Measurements from ENCODE around the gene PLEKHG4.

Gene PLEKHG4

DNA sequence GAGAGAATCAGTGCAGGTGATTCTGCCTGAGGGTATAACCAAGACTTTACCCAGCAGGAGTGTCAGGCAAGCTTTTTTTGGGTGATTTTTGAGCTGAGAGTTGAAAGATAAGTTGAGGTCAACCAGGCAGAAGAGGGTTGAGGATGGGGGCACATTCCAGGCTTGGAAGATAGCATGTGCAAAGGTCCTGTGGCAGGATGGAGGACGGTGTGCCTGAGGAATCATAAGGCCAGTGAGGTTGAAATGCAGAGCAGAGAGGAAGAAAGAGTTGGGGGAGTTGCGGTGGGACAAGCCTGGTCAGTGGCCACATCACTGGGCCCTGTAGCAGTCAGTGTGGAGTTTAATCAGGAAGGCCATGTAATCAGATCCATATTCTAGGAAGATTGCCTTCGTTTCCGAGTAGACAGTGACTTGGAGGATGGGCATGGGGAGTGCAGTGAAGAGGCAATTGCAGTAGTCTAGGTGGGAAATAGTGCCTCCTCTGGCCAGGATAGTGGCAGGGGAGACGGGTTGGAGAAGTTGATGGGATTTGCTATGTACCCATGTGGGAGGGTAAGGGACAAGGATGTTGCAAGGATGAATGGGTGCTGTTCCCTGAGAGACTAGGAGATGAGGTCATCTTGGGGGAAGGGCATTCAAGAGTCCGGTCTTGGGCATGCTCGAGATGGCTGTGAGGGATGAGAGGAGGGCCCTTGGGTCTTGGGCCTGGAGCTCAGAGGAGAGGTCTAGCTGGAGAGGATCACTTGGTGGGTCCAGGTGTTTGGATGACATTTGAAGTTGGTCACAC, 3.9 kb downstream of the PLEKHG4 start:
- no peaks in the 10 kb centered on the region for H3K36me3 Mint-ChIP-seq
- no peaks in the 10 kb centered on the region for H3K9me3 Mint-ChIP-seq
- H3K4me3 Mint-ChIP-seq = no peak overlapping the region
- H3K4me1 Mint-ChIP-seq = no peaks in the 10 kb centered on the region
- DNase-seq (ENCODE audit: low spot score in 2 of 2) (no peak), ATAC-seq (ENCODE audit: low read depth) (no peak)
- H3K27ac Mint-ChIP-seq = no peak overlapping the region
- no peaks in the 10 kb centered on the region for H3K27me3 Mint-ChIP-seq

DNA sequence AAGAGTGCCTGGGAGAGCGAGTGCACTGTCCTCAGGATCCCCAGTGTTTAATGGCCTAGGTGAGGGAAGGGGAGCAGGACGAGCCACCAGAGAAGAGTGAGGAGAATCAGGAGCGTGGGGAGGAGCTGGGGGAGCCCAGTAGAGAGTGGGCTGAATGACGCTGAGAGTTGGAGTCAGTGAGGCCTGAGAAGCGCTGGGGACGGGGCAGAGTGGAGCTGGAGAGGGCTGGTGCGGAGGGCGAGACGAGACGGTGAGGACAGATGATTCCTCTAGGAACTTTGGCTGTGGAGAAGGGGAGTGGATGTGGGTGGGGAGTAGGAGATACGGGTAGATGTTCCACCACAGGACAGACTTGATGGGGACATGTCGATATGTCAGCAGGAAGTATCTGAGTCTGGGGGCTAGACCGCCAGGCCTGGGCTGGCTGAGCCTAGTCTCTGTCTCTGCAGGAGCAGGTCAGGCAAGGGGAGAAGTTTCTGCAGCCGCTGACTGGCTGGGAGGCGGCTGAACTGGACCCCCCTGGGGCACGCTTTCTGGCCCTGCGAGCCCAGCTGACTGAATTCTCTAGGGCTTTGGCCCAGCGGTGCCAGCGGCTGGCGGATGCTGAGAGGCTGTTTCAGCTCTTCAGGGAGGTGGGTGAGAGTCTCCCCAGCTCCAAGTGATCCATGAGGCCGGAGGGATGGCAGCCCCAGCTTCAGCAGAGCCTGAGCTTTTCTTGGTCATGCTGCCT, 4.7 kb downstream of the PLEKHG4 start:
- Mint-ChIP-seq H3K4me3 (no peak overlapping the region), H3K27ac (peak overlapping the region; percentile 0), H3K27me3 (no peaks in the 10 kb centered on the region)

DNA sequence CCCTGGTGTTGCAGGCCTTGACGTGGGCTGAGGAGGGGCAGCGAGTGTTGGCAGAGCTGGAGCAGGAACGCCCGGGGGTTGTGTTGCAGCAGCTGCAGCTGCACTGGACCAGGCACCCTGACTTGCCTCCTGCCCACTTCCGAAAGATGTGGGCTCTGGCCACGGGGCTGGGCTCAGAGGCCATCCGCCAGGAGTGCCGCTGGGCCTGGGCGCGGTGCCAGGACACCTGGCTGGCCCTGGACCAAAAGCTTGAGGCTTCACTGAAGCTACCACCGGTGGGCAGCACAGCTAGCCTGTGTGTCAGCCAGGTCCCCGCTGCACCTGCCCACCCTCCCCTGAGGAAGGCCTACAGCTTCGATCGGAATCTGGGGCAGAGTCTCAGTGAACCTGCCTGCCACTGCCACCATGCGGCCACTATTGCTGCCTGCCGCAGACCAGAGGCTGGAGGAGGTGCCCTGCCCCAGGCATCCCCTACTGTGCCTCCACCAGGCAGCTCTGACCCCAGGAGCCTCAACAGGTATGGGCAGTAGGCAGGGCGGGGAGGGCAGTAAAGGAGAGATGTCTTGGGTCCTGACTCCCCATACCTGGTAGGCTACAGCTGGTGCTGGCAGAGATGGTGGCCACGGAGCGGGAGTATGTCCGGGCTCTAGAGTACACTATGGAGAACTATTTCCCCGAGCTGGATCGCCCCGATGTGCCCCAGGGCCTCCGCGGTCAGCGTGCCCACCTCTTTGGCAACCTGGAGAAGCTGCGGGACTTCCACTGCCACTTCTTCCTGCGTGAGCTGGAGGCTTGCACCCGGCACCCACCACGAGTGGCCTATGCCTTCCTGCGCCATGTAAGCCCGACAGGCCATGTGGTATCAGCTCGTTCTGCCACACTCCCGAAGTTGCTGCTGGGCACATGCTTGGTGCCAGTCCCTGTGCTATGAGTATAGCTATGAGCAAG, 5.6 kb downstream of the PLEKHG4 start:
- Mint-ChIP-seq H3K27ac (no peak overlapping the region), H3K4me1 (no peaks in the 10 kb centered on the region), H3K4me3 (no peak overlapping the region), H3K27me3 (no peaks in the 10 kb centered on the region), H3K9me3 (no peaks in the 10 kb centered on the region), H3K36me3 (no peaks in the 10 kb centered on the region)
- DNase-seq (ENCODE audit: low spot score in 2 of 2) (no peak), ATAC-seq (ENCODE audit: low read depth) (peak; percentile 43)

More for the DNA sequence above, 4.7 kb downstream of the PLEKHG4 start:
- no peaks in the 10 kb centered on the region for H3K9me3 Mint-ChIP-seq
- no peaks in the 10 kb centered on the region for H3K4me1 Mint-ChIP-seq
- no peak for DNase-seq (ENCODE audit: low spot score in 2 of 2)
- no peaks in the 10 kb centered on the region for H3K36me3 Mint-ChIP-seq
- no peak for ATAC-seq (ENCODE audit: low read depth)

DNA sequence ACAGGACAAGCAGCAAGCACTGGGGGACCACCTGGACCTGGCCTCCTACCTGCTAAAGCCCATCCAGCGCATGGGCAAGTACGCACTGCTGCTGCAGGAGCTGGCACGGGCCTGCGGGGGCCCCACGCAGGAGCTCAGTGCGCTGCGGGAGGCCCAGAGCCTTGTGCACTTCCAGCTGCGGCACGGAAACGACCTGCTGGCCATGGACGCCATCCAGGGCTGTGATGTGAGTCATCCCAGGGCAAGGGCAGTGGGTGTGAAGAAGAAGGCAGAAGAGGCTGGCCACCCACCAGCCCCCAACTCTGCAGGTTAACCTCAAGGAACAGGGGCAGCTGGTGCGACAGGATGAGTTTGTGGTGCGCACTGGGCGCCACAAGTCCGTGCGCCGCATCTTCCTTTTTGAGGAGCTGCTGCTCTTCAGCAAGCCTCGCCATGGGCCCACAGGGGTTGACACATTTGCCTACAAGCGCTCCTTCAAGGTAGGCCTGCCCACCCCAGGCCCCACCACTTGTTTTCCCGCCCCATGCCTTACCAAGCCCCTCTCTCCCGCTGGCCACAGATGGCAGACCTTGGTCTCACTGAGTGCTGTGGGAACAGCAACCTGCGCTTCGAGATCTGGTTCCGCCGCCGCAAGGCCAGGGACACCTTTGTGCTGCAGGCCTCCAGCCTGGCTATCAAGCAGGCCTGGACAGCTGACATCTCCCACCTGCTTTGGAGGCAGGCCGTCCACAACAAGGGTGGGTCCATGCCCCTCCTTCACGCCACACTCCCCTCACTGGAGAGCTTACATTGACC, 7.3 kb downstream of the PLEKHG4 start:
- no peak overlapping the region for H3K4me3 Mint-ChIP-seq
- DNase-seq (ENCODE audit: low spot score in 2 of 2) (no peak), ATAC-seq (ENCODE audit: low read depth) (no peak)
- no peaks in the 10 kb centered on the region for H3K36me3 Mint-ChIP-seq
- no peaks in the 10 kb centered on the region for H3K4me1 Mint-ChIP-seq
- no peaks in the 10 kb centered on the region for H3K9me3 Mint-ChIP-seq
- no peak overlapping the region for H3K27ac Mint-ChIP-seq
- H3K27me3 Mint-ChIP-seq = no peaks in the 10 kb centered on the region

DNA sequence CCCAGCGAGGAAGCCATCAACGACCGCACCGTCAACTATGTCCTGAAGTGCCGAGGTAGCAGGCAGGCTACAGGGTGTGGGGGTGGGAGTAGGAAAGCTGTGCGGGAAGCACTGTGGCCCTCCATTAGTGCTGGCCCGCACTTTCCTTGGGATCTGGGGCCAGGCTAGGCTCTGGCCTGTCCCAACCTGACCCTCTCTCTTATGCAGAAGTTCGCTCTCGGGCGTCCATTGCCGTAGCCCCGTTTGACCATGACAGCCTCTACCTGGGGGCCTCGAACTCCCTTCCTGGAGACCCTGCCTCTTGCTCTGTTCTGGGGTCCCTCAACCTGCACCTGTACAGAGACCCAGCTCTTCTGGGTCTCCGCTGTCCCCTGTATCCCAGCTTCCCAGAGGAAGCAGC, 8.6 kb downstream of the PLEKHG4 start:
- ATAC-seq (ENCODE audit: low read depth) (no peak), DNase-seq (ENCODE audit: low spot score in 2 of 2) (no peak)
- Mint-ChIP-seq H3K4me1 (no peaks in the 10 kb centered on the region), H3K36me3 (no peaks in the 10 kb centered on the region), H3K9me3 (no peaks in the 10 kb centered on the region), H3K4me3 (no peak overlapping the region), H3K27me3 (no peaks in the 10 kb centered on the region), H3K27ac (no peak overlapping the region)

DNA sequence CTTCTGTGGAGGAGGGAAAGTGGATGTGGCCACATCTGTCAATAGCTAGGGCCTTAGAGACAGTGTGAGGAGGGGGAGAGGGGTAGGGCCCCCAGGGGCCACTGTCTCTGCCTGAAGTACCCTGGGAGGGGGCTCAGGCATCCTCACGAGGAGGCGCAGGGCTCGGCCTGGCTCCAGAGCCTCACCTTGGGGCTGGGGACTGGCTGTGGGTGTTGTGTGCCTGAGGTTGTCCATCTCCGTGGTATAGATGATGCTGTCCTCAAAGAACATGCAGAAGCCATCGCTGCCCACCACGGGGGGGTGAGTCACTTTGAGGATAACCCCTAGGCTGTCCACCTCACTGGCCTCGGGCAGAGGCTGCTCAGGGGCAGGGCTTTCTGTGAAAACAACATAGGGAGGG, 12.1 kb downstream of the PLEKHG4 start:
- H3K27me3 Mint-ChIP-seq = no peaks in the 10 kb centered on the region
- H3K4me3 Mint-ChIP-seq = no peak overlapping the region
- H3K4me1 Mint-ChIP-seq = no peaks in the 10 kb centered on the region
- no peak overlapping the region for H3K27ac Mint-ChIP-seq
- no peak for DNase-seq (ENCODE audit: low spot score in 2 of 2)
- H3K9me3 Mint-ChIP-seq = no peaks in the 10 kb centered on the region
- ATAC-seq (ENCODE audit: low read depth) = no peak
- no peaks in the 10 kb centered on the region for H3K36me3 Mint-ChIP-seq

DNA sequence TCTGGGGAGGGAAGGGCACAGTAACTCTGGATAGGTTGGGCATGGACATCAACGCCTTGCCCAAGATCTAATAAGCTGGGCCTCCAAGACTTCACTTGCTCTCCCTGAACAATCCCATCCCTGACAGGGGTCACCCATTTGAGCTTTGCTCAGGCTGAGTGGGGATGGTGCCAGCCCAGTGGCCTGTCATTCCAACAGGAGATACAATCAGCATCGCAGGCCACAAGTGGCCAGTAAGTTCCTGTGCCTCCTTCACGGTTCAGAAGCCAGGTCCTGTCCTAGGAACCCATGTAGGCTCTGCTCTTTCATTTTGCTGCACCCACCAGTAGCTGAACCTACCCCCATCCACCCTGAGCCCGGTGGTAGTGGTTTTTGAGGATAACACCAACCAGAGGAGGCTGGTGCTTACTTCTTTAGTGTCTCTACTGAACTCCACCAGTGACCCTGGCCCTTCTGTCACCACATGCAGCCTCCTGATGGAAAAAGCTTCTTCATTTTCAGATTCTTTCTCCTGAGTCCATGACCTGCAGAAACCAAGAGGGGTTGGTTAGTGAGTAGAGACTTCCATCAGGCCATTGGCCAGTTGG, 14.9 kb downstream of the PLEKHG4 start:
- Mint-ChIP-seq H3K27ac (no peak overlapping the region), H3K9me3 (no peaks in the 10 kb centered on the region), H3K4me3 (no peak overlapping the region), H3K36me3 (no peaks in the 10 kb centered on the region), H3K4me1 (no peaks in the 10 kb centered on the region), H3K27me3 (peaks cover 6% of the 10 kb centered on the region)
- ATAC-seq (ENCODE audit: low read depth) (no peak), DNase-seq (ENCODE audit: low spot score in 2 of 2) (no peak)

DNA sequence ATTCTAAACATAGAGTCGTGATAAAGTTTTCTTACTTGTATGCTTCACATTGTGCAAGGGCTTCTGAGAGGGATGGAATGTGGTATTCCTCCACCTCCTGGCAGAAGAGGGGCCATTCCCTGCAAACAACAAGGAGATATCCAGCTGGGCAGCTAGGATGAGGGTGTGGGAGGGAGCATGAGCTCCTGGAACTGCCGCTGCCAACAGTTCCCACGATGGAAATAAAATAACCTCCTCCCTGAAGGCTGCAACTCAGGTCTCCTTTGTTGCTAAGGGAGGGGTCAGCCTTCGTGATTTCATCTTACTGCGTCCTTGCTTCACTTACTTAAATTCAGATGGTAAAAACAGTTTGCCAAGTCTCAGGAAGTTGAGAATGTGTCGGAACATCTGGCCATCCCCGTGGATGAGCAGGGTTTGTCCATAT, 15.6 kb downstream of the PLEKHG4 start:
- DNase-seq (ENCODE audit: low spot score in 2 of 2) = no peak

DNA sequence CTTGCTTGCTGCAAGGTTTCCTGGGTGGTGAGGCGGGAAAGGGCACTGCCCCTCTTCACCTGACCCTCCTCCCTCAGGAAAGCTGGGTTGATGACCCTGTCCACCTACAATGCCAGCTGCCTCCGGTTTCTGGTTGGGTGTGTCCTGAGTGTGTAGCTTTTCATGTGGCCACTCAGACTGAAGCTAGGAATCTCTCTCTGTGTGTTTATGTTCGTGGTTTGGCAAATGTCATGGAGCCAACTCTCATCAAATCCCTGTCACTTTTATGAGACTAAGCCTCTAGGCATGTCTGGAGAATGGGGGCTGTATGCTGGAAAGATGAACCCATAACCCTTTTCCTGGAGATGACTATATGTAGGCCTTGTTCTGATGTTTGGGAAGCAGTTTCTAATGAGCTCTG, 17.1 kb downstream of the PLEKHG4 start:
- no peaks in the 10 kb centered on the region for H3K9me3 Mint-ChIP-seq
- H3K36me3 Mint-ChIP-seq = no peaks in the 10 kb centered on the region
- H3K27ac Mint-ChIP-seq = no peak overlapping the region
- DNase-seq (ENCODE audit: low spot score in 2 of 2) (no peak), ATAC-seq (ENCODE audit: low read depth) (no peak)
- H3K4me3 Mint-ChIP-seq = no peak overlapping the region
- no peaks in the 10 kb centered on the region for H3K4me1 Mint-ChIP-seq
- H3K27me3 Mint-ChIP-seq = peaks cover 9% of the 10 kb centered on the region

More for the DNA sequence above, 15.6 kb downstream of the PLEKHG4 start:
- Mint-ChIP-seq H3K36me3 (no peaks in the 10 kb centered on the region), H3K27me3 (peaks cover 6% of the 10 kb centered on the region), H3K27ac (no peak overlapping the region), H3K9me3 (no peaks in the 10 kb centered on the region), H3K4me3 (no peak overlapping the region), H3K4me1 (no peaks in the 10 kb centered on the region)
- no peak for ATAC-seq (ENCODE audit: low read depth)

DNA sequence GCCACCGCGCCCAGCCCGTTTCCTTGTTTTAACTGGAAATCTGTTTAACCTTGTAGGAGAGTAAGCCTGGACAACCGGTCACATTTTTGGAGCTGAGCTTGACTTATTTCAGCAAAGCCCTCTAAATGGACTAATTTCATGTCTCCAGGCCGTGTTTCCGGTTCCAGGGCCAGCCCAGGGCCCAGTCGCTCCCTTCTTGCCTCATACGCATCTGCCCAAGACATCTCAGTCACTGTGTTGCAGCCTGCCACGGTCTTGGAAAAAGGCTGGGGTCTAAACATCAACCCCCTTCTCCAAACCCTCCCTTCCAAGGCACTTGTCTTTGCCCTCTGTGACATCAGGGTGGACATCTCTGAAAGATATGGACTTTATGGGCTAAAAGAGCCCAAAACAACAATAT, 18.9 kb downstream of the PLEKHG4 start:
- Mint-ChIP-seq H3K27ac (no peak overlapping the region), H3K27me3 (peaks cover 9% of the 10 kb centered on the region), H3K36me3 (no peaks in the 10 kb centered on the region), H3K4me3 (no peak overlapping the region), H3K9me3 (no peaks in the 10 kb centered on the region), H3K4me1 (no peaks in the 10 kb centered on the region)
- no peak for DNase-seq (ENCODE audit: low spot score in 2 of 2)
- ATAC-seq (ENCODE audit: low read depth) = no peak

DNA sequence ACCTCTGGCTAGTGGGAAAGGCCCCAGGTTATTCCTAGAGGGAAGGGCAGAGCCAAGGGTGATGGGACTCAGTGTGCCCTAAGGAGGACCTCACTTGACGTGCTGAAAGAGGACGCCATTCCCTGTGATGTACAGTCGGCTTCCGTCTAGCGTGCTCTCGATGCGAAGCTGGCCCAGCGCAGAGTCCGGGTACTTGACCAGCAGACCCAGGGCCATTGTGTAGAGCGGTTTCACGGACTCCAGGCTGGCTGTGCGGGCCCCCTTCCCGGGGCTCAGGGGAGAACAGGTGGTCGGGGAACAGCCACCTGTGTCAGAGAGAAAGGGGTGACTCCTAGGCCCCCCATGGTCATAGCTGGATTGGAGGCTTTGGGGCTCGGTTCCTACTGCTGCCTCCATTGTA, 19.9 kb downstream of the PLEKHG4 start:
- H3K4me1 Mint-ChIP-seq = no peaks in the 10 kb centered on the region
- no peak overlapping the region for H3K4me3 Mint-ChIP-seq
- no peak overlapping the region for H3K27ac Mint-ChIP-seq
- H3K9me3 Mint-ChIP-seq = no peaks in the 10 kb centered on the region
- H3K36me3 Mint-ChIP-seq = no peaks in the 10 kb centered on the region
- H3K27me3 Mint-ChIP-seq = peaks cover 12% of the 10 kb centered on the region
- ATAC-seq (ENCODE audit: low read depth) (no peak), DNase-seq (ENCODE audit: low spot score in 2 of 2) (no peak)

DNA sequence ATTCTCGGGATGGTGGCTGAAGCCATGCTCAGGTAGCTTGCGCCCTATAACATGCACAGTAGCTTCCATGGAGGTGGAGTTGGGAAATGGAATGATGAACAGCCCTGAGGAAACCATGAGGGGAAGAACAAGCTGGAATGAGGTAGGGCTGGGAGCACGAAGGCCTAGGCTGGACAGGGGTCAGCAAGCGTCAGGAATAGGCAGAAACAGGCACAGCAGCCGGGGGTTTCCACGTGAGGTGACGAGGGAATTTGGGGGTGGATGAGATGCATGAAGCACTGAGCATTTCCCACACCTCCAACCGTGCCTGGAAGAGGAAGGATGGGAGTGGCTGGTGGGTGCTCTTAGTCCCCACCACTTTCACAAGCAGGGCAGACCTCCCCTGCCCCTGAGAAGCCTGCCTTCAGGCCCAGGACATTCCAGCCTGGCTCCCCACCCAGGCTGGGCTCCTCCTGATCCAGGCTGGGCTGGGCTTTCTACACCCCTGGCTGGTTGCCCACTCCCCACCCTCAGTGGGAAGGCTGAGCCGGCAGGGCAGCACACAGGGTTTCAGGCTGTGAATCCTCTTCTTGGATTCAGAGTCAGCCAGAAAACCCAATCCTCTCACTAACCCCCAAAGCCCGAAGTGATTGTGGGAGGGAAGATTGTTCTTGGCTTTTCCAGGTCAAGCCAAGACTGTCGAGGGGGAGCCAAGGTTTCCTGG, 21.9 kb downstream of the PLEKHG4 start:
- ATAC-seq (ENCODE audit: low read depth) = no peak
- Mint-ChIP-seq H3K4me3 (no peak overlapping the region), H3K27ac (no peak overlapping the region), H3K9me3 (no peaks in the 10 kb centered on the region), H3K27me3 (peaks cover 12% of the 10 kb centered on the region), H3K4me1 (no peaks in the 10 kb centered on the region), H3K36me3 (no peaks in the 10 kb centered on the region)
- no peak for DNase-seq (ENCODE audit: low spot score in 2 of 2)

DNA sequence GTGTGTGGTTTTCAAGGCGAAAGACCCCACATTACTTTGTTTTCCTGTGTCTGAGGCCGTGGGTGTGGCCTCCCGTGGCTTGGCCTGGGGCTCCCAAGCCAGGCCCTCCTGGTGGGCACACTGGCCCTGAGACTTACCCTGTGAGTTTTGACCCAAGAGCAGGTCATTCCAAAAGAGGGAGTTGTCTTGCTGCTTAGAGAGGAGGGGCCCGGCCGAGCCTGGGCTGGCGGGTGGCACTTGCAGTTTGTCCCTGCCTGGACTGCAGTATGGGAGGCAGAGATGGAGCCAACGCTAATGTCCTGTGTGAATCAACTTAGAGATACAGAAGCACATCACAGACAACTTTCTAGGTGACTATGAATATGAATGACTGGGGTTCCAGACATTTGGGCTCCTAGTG, 22.7 kb downstream of the PLEKHG4 start:
- no peak for DNase-seq (ENCODE audit: low spot score in 2 of 2)
- H3K9me3 Mint-ChIP-seq = no peaks in the 10 kb centered on the region

More for the DNA sequence above, 22.7 kb downstream of the PLEKHG4 start:
- Mint-ChIP-seq H3K36me3 (no peaks in the 10 kb centered on the region), H3K4me3 (no peak overlapping the region), H3K27ac (no peak overlapping the region), H3K4me1 (no peaks in the 10 kb centered on the region), H3K27me3 (peaks cover 12% of the 10 kb centered on the region)
- no peak for ATAC-seq (ENCODE audit: low read depth)

Data from memory B cell (primary cell).